Stomach (tissue), 4 donors: Measurements from ENCODE around the gene ARID5B.

Experiments used
- CTCF ChIP-seq, 7 experiments: fragments of 450-650 bp in 4 of 7; fragments of 200-600 bp in 3 of 7; sonication (generic) in 3 of 7; IDR thresholded peaks; one replicate each; pipeline ENCODE4 v1.5.1; 2016 to 2019; ENCODE audit warnings: antibody characterized with exemption in 7 of 7, control low read depth in 2 of 7, mild to moderate bottlenecking in 1 of 7
- EP300 ChIP-seq: sonication (generic); formaldehyde crosslinking; IDR thresholded peaks from one replicate; pipeline ENCODE4 v1.6.1; 2017; ENCODE audit warnings: antibody characterized with exemption
- POLR2A ChIP-seq, 4 donors: fragments of 450-650 bp; IDR thresholded peaks; one replicate each; pipeline ENCODE4 v1.6.1; 2016; ENCODE audit warnings: antibody characterized with exemption in 4 of 4, control low read depth in 2 of 4, mild to moderate bottlenecking in 1 of 4, moderate library complexity in 1 of 4
- POLR2AphosphoS5 ChIP-seq, 3 donors: sonication (generic); formaldehyde crosslinking; IDR thresholded peaks; one replicate each; pipeline ENCODE4 v1.6.1; 2016; ENCODE audit warnings: antibody characterized with exemption in 3 of 3

GRCh38 chr10:61941202-61941681 lies 39.7 kb downstream of the ARID5B start:
- TF ChIP-seq CTCF (IDR thresholded peaks at IDR 0.05) (no peak), POLR2A (IDR thresholded peaks at IDR 0.05) (no peak), POLR2AphosphoS5 (IDR thresholded peaks at IDR 0.05) (no peak), EP300 (no peak)
